Bronchus fibroblast of lung (primary cell): ENCODE results near the gene HEBP1. TPM values are rescaled to one million over a fixed set of nuclear protein-coding genes. Genes with fewer than 3 reads are reported as not detected.

Experiments used
- total RNA-seq: library from RNA; depleted of rRNA; stranded (reverse); fragments of >200 nt; gene quantifications from 2 replicates; pipeline ENCODE4 v1.2.3, GENCODE V29; 2015

Gene HEBP1
- 14.6 and 19.0 TPM in 2 replicates for total RNA-seq

GRCh38 chr12:12999959-13000615, at the start of gene HEBP1:
Gene HEBP1 (minus strand): TSS chr12:13000265. CDS start chr12:13000114, 151 bp downstream.

GRCh38 chr12:13044002-13044905, 44.2 kb upstream of the HEBP1 start, which contains the start of gene FAM234B:
Gene FAM234B (plus strand): TSS chr12:13044381. CDS start chr12:13044404, 23 bp downstream.

GRCh38 chr12:12952036-12952435, 48.0 kb downstream of the HEBP1 start, which contains the start of gene GPRC5D:
Gene GPRC5D (minus strand): TSS chr12:12952170. CDS start chr12:12950384, 1,786 bp downstream.

Other genes starting within 250 kb of the HEBP1 start
- gene APOLD1, start 214.6 kb downstream of the HEBP1 start, total RNA-seq, result 4.6 and 7.1 TPM in 2 replicates
- 61.2 and 62.5 TPM in 2 replicates for gene DDX47, start 186.9 kb downstream of the HEBP1 start, total RNA-seq
- 6.1 and 7.4 TPM in 2 replicates for gene GPRC5A, start 108.7 kb downstream of the HEBP1 start, total RNA-seq
- not detected in 2 replicates for gene GPRC5D, start 48.1 kb downstream of the HEBP1 start, total RNA-seq
- 4.6 and 5.0 TPM in 2 replicates for gene FAM234B, start 44.1 kb upstream of the HEBP1 start, total RNA-seq
- 0.34 and 1.5 TPM in 2 replicates for gene GSG1, start 103.4 kb upstream of the HEBP1 start, total RNA-seq
- 356 and 471 TPM in 2 replicates for gene EMP1, start 196.5 kb upstream of the HEBP1 start, total RNA-seq